ENCODE measurements around the gene RHAG. TPM values are rescaled to one million over a fixed set of nuclear protein-coding genes. Genes with fewer than 3 reads are reported as not detected.

The RHAG gene
- total and polyA plus RNA-seq, 2 experiments from 2014 or later: not detected

DNA sequence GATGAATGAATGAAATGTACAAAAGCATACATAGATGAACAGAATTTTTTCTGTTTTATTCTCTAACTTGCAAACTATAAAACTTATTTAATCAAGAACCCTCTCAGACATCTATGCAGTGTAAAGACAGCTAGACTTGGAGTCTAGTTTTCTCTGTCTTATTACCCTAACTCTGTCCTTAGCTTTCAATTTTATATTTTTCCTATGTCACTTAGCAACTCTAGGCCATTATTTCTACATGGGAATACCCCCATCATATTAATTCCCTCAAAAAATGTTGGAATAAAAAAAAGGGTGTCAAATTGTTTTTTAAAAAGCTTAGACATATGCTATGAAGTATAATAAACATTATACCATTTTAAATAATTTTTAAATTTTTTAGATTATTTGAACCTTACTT lies 1.2 kb downstream of the RHAG start (continued):
- TF ChIP-seq, protein P1, sequence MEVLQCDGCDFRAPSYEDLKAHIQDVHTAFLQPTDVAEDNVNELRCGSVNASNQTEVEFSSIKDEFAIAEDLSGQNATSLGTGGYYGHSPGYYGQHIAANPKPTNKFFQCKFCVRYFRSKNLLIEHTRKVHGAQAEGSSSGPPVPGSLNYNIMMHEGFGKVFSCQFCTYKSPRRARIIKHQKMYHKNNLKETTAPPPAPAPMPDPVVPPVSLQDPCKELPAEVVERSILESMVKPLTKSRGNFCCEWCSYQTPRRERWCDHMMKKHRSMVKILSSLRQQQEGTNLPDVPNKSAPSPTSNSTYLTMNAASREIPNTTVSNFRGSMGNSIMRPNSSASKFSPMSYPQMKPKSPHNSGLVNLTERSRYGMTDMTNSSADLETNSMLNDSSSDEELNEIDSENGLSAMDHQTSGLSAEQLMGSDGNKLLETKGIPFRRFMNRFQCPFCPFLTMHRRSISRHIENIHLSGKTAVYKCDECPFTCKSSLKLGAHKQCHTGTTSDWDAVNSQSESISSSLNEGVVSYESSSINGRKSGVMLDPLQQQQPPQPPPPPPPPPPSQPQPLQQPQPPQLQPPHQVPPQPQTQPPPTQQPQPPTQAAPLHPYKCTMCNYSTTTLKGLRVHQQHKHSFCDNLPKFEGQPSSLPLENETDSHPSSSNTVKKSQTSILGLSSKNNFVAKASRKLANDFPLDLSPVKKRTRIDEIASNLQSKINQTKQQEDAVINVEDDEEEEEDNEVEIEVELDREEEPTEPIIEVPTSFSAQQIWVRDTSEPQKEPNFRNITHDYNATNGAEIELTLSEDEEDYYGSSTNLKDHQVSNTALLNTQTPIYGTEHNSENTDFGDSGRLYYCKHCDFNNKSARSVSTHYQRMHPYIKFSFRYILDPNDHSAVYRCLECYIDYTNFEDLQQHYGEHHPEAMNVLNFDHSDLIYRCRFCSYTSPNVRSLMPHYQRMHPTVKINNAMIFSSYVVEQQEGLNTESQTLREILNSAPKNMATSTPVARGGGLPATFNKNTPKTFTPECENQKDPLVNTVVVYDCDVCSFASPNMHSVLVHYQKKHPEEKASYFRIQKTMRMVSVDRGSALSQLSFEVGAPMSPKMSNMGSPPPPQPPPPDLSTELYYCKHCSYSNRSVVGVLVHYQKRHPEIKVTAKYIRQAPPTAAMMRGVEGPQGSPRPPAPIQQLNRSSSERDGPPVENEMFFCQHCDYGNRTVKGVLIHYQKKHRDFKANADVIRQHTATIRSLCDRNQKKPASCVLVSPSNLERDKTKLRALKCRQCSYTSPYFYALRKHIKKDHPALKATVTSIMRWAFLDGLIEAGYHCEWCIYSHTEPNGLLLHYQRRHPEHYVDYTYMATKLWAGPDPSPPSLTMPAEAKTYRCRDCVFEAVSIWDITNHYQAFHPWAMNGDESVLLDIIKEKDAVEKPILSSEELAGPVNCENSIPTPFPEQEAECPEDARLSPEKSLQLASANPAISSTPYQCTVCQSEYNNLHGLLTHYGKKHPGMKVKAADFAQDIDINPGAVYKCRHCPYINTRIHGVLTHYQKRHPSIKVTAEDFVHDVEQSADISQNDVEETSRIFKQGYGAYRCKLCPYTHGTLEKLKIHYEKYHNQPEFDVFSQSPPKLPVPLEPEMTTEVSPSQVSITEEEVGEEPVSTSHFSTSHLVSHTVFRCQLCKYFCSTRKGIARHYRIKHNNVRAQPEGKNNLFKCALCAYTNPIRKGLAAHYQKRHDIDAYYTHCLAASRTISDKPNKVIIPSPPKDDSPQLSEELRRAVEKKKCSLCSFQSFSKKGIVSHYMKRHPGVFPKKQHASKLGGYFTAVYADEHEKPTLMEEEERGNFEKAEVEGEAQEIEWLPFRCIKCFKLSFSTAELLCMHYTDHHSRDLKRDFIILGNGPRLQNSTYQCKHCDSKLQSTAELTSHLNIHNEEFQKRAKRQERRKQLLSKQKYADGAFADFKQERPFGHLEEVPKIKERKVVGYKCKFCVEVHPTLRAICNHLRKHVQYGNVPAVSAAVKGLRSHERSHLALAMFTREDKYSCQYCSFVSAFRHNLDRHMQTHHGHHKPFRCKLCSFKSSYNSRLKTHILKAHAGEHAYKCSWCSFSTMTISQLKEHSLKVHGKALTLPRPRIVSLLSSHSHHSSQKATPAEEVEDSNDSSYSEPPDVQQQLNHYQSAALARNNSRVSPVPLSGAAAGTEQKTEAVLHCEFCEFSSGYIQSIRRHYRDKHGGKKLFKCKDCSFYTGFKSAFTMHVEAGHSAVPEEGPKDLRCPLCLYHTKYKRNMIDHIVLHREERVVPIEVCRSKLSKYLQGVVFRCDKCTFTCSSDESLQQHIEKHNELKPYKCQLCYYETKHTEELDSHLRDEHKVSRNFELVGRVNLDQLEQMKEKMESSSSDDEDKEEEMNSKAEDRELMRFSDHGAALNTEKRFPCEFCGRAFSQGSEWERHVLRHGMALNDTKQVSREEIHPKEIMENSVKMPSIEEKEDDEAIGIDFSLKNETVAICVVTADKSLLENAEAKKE (CRISPR knock-in tag; IDR thresholded peaks at IDR 0.05): no peak

DNA sequence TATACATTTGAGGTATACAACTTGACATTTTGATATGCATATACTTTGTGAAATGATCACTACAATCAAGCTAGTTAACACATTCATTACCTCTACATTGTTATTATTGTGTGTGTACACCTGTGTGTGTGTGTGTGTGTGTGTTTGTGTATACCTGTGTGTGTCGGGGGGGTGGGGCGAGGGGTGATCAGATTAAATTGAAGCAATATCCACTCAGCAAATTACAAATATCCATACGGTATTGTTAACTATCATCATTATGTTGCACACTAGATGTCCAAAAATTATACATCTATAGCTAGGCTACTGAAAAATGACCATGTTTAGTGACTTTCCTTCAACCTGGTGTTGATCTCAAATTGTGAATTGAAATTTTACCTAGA lies 1.8 kb downstream of the RHAG start:
- H3K9me3 Mint-ChIP-seq: no peaks in the 10 kb centered on the region
- Histone ChIP-seq H3K36me3 (ENCODE audit: insufficient read depth) (no peaks in the 10 kb centered on the region), H3K9me2 (ENCODE audit: insufficient read depth) (no peaks in the 10 kb centered on the region), H3K4me3 (no peak overlapping the region), H2AFZ (no peak overlapping the region), H3K4me2 (no peak overlapping the region), H3K79me2 (replicated peaks; ENCODE audit: insufficient read depth) (no peaks in the 10 kb centered on the region), H4K20me1 (replicated peaks; ENCODE audit: insufficient read depth) (no peaks in the 10 kb centered on the region), H3F3A (replicated peaks; ENCODE audit: low read depth) (no peaks in the 10 kb centered on the region), H3K4me1 (ENCODE audit: insufficient read depth) (peaks cover 3% of the 10 kb centered on the region; the same call in 1 of the 2 replicates), H3K27ac (ENCODE audit: low read depth) (no peak overlapping the region), H3K27me3 (ENCODE audit: insufficient read depth) (no peaks in the 10 kb centered on the region)
- no peak for DNase-seq (ENCODE audit: low spot score)
- no peaks in the 10 kb centered on the region for H3K27me3 Mint-ChIP-seq (ENCODE audit: insufficient read depth, low read depth, poor library complexity)
- no peak overlapping the region for H3K4me3 Mint-ChIP-seq
- no peaks in the 10 kb centered on the region for H3K4me1 Mint-ChIP-seq
- ATAC-seq: no peak
- H3K36me3 Mint-ChIP-seq (ENCODE audit: low read depth): no peaks in the 10 kb centered on the region; the same call in 2 of the 3 replicates
- TF ChIP-seq NANOG (IDR thresholded peaks at IDR 0.05; ENCODE audit: borderline replicate concordance) (no peak), STAT1 (IDR thresholded peaks at IDR 0.05; ENCODE audit: unreplicated experiment) (no peak), ZNF331 (CRISPR knock-in tag; IDR thresholded peaks at IDR 0.05; ENCODE audit: low read depth) (no peak)
- no peak overlapping the region for H3K27ac Mint-ChIP-seq

All from GM23338 (cell line).